HG03060 (cell line): Measurements from ENCODE around the gene B4GALT1.
A peak's percentile ranks its signal among the peaks of the same experiment; 100 is the strongest.

ENCODE experiments used
- ATAC-seq: cut with Tn5 transposase; IDR thresholded peaks from one replicate; pipeline ENCODE4 v1.9.1; 2021; ENCODE audit warnings: low read depth, moderate number of reproducible peaks; ENCODE audit not compliant: unreplicated experiment

The B4GALT1 gene, protein sequence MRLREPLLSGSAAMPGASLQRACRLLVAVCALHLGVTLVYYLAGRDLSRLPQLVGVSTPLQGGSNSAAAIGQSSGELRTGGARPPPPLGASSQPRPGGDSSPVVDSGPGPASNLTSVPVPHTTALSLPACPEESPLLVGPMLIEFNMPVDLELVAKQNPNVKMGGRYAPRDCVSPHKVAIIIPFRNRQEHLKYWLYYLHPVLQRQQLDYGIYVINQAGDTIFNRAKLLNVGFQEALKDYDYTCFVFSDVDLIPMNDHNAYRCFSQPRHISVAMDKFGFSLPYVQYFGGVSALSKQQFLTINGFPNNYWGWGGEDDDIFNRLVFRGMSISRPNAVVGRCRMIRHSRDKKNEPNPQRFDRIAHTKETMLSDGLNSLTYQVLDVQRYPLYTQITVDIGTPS

GRCh38 chr9:33167084-33167971 lies at the start of gene B4GALT1:
Gene B4GALT1, minus strand, starts transcription at chr9:33167336. Its CDS starts 167 bp downstream, at chr9:33167169.
- no peak for ATAC-seq

- ATAC-seq = no peak
Observed at GRCh38 chr9:33211695-33212393, 44.7 kb upstream of the B4GALT1 start.

GRCh38 chr9:33210006-33210715 lies 43.0 kb upstream of the B4GALT1 start:
- no peak for ATAC-seq

- ATAC-seq = no peak
Observed at GRCh38 chr9:33209394-33209793, 42.3 kb upstream of the B4GALT1 start.

DNA sequence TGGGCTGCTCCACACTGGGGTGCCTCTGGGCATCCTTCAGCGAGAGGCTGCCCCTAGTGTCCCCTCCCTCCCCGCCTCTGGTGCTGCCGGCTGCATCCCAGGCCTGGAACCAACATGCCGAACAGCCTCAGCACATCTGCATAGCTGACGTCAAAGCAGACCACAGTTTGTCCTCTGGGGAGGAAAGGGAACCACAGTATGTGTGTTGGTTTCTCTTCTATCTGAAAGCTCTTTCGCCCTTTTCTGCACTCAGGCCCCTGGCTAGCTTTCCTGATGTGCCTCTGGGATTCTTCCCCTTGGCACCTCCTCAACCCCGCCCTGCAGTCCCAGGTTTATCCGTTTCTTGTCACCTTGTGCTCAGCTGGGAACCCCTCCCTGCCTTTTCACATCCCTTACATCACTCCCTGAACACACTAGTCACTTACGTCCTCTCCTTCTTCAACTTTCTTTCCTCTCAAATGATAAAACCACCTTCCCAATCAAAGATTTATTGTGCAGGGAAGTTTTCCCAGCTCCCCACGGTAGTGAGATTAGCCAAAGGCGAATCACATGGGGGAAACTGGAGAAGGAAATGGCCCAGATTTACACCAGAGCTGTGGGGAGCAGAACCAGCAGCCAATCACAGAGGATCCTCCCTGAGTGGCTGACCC lies 35.5 kb upstream of the B4GALT1 start:
- peak; percentile 98 for ATAC-seq

DNA sequence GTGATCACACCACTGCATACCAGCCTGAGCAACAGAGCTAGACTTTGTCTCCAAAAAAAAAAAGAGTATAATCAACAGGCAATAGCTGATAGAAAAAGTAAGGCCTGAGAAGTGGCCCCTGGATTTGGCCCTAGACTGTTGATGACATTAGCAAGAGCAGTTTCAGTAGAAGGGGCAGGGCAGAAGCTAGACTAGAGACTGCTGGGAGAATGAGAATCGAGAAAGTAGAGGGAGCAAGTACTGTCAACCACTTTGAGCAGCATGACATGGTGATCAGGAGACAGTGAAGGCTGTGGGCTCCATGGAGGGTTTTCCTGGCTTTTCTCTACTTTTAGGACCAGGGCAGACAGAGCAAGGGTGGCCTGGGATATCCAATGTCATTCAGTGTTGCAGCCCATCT lies 34.9 kb upstream of the B4GALT1 start:
- ATAC-seq = no peak

- ATAC-seq = no peak
Observed at GRCh38 chr9:33198165-33198564, 31.0 kb upstream of the B4GALT1 start.

- ATAC-seq = no peak
Observed at GRCh38 chr9:33197279-33198152, 30.4 kb upstream of the B4GALT1 start.

- no peak for ATAC-seq
Observed at GRCh38 chr9:33196736-33197135, 29.6 kb upstream of the B4GALT1 start.

- ATAC-seq = no peak
Observed at GRCh38 chr9:33193818-33194217, 26.7 kb upstream of the B4GALT1 start.

- no peak for ATAC-seq
Observed at GRCh38 chr9:33192493-33193255, 25.5 kb upstream of the B4GALT1 start.

DNA sequence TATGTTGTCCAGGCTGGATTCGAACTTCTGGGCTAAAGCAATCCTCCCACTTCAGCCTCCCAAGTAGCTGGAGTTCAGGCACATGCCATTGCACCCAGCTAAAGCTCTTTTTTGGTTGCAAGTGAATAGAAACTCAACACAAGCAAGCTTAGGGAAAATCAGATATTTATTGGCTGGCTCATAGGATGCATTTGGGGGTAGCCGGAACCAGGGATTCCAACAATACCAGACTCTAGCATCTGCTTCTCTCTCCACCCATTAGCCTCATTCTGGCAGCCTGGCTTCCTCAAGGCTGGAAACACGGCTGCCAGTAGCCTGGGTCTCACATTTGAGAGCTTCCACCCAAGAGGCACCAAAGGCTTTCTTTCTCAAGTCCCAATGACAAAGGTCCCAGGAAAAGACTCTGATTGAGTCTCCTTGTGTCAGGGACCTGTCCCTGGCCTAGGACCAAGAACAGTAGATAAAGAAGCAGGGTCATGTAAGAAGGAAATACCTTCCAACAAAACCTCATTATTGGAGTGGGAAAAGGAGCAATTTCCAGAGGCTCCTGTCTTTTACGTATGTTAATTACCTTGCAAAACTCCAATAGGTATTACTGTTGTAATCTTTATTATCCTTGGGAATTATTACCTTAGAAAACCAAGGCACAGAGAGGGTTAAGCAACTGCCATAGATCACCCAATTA lies 23.0 kb upstream of the B4GALT1 start:
- ATAC-seq = no peak

DNA sequence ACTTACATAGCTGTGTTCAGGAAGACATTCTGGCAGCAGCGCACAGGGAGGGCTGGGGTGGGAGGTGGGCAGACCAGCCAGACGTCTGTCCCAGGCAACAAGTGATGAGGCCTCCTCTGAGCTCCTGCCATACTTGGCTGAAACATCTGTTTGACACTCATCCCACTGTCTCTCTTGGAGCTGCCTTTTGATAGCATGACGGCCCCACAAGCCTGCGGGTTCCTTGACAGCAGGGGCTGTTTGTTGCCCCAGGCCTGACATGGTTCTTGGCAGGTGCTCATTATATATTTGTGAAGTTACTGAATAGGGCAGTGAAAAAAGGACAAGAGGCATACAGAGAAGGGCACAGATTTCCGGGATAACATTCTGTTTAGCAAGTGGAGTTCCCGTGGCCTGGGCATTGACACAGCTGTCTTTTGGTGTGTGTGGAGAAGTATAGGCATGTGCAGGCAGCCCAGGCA lies 22.2 kb upstream of the B4GALT1 start:
- no peak for ATAC-seq

DNA sequence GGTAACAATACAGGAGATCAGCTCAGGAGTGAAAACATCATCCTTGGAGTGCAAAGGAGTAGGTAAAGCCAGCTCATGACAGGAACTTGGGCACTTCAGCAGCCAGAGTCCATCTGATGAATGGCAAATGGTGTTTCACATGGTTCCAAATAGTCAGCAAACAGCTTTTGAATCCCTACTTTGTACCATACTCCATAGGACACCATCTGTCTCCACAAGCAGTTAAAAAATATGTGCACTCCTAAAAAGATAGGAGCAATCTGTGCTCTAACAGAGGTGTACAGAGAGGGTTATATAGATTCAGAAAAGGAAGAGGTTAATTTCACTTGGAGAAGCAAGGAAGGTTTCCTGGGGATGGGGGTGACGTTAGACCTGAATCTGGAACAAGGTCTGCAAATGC lies 21.6 kb upstream of the B4GALT1 start:
- no peak for ATAC-seq

GRCh38 chr9:33187519-33188218 lies 20.5 kb upstream of the B4GALT1 start:
- ATAC-seq = no peak

GRCh38 chr9:33186457-33187168 lies 19.5 kb upstream of the B4GALT1 start:
- no peak for ATAC-seq
